Gastrocnemius medialis (tissue), 4 donors: ENCODE results near the gene KLHL25.

Experiments used
- CTCF ChIP-seq, 5 experiments: fragments of 450-650 bp in 3 of 5; fragments of 200-600 bp in 2 of 5; sonication (generic) in 2 of 5; IDR thresholded peaks in 4 of 5; conservative IDR thresholded peaks in 1 of 5; 1 replicate in 4 of 5; 2 replicates in 1 of 5; pipeline ENCODE4 v1.5.1; 2016 to 2019; ENCODE audit warnings: antibody characterized with exemption in 5 of 5, mild to moderate bottlenecking in 3 of 5, moderate library complexity in 3 of 5
- POLR2A ChIP-seq, 2 donors: fragments of 450-650 bp; IDR thresholded peaks; one replicate each; pipeline ENCODE4 v1.6.1; 2017; ENCODE audit warnings: antibody characterized with exemption in 2 of 2, mild to moderate bottlenecking in 2 of 2, moderate library complexity in 2 of 2

GRCh38 chr15:85768595-85769168 lies 26.0 kb downstream of the KLHL25 start:
- TF ChIP-seq CTCF (IDR thresholded peaks at IDR 0.05 in 4 of 5, conservative IDR thresholded peaks at IDR 0.05 in 1 of 5) = no peak
- no peak for TF ChIP-seq POLR2A (IDR thresholded peaks at IDR 0.05)
